Hematopoietic multipotent progenitor cell treated with erythropoietin and hydrocortisone succinate and interleukin-3 and kit ligand, for 4 days (in vitro differentiated cells): ENCODE data around the gene RABEP2.
A peak's percentile ranks its signal among the peaks of the same experiment; 100 is the strongest.
"Not testable (repeated sequence)": the region's sequence is repeated elsewhere in the genome, so short reads cannot be mapped to it uniquely, and the experiment has no call there.

ENCODE experiments used
- DNase-seq: peaks from one replicate; pipeline ENCODE4 v3.0.0-alpha.2; 2015

The RABEP2 gene

GRCh38 chr16:28932339-28933141 is 7.5 kb upstream of the RABEP2 start:
- DNase-seq, result no peak

GRCh38 chr16:28931801-28932225 is 6.8 kb upstream of the RABEP2 start, which contains the start of gene CD19:
CD19 (plus strand) TSS chr16:28931971; CDS start chr16:28932001, 30 bp downstream.
- DNase-seq, result no peak

GRCh38 chr16:28930652-28931051 is 5.6 kb upstream of the RABEP2 start:
- peak; percentile 52 for DNase-seq

- no peak for DNase-seq
Measured at GRCh38 chr16:28930203-28930602, 5.2 kb upstream of the RABEP2 start.

- DNase-seq, result no peak
Measured at GRCh38 chr16:28927815-28928214, 2.8 kb upstream of the RABEP2 start.

GRCh38 chr16:28926284-28926683 is 1.2 kb upstream of the RABEP2 start:
- DNase-seq, result not testable (repeated sequence)

- DNase-seq, result peak; percentile 97
Measured at GRCh38 chr16:28925386-28926228, 569 bp upstream of the RABEP2 start.

- DNase-seq, result no peak
Measured at GRCh38 chr16:28924399-28924761, 658 bp downstream of the RABEP2 start.

- DNase-seq, result peak; percentile 50
Measured at GRCh38 chr16:28923652-28924398, 1.2 kb downstream of the RABEP2 start.

GRCh38 chr16:28923231-28923587 is 1.8 kb downstream of the RABEP2 start:
- no peak for DNase-seq

GRCh38 chr16:28918698-28919097 is 6.3 kb downstream of the RABEP2 start:
- DNase-seq, result no peak

GRCh38 chr16:28917095-28917494 is 7.9 kb downstream of the RABEP2 start:
- DNase-seq, result peak; percentile 30

- DNase-seq, result no peak
Measured at GRCh38 chr16:28915181-28915580, 9.9 kb downstream of the RABEP2 start.

- no peak for DNase-seq
Measured at GRCh38 chr16:28913946-28914724, 10.9 kb downstream of the RABEP2 start.

GRCh38 chr16:28912558-28912957 is 12.5 kb downstream of the RABEP2 start:
- no peak for DNase-seq

GRCh38 chr16:28910086-28911031 is 14.7 kb downstream of the RABEP2 start:
- DNase-seq, result no peak

- DNase-seq, result no peak
Measured at GRCh38 chr16:28905800-28906372, 19.2 kb downstream of the RABEP2 start.

GRCh38 chr16:28905229-28905754 is 19.7 kb downstream of the RABEP2 start:
- DNase-seq, result no peak

- DNase-seq, result no peak
Measured at GRCh38 chr16:28904828-28905227, 20.2 kb downstream of the RABEP2 start.

GRCh38 chr16:28904363-28904762 is 20.7 kb downstream of the RABEP2 start:
- no peak for DNase-seq
